ENCODE results near the gene PKD1. TPM values are rescaled to one million over a fixed set of nuclear protein-coding genes. Genes with fewer than 3 reads are reported as not detected.

PKD1 gene
- total RNA-seq, 1 experiment from 2014 or later = 60.4 TPM

GRCh38 chr16:2083876-2084780 is 51.6 kb downstream of the PKD1 start:
- Histone ChIP-seq H3K27me3 (replicated peaks) (no peaks in the 10 kb centered on the region), H3K36me3 (peaks cover 98% of the 10 kb centered on the region), H3K4me1 (replicated peaks) (no peaks in the 10 kb centered on the region), H3K4me3 (no peak overlapping the region), H3K27ac (no peak overlapping the region), H3K9me3 (replicated peaks) (no peaks in the 10 kb centered on the region)
- DNase-seq (ENCODE audit: low read depth in 1 of 2, low spot score in 2 of 2) = no peak

DNA sequence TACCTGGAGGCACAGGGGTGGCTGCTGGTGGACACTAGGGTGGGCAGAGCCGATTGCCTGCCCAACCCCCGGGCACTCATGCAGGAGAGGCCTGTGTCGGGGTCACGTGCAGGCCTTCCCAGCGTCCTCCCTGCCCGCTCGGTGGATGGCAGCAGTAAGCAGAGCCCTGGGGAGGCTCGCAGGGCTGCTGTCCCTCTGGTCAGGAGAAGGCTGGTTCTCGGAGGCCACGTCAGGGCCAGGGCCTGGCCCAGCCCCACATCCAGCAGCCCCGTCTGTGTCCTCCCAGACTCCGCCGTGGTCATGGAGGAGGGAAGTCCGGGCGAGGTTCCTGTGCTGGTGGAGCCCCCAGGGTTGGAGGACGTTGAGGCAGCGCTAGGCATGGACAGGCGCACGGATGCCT is 52.3 kb downstream of the PKD1 start:
- H3K9me3 ChIP-seq (replicated peaks) = no peaks in the 10 kb centered on the region
- no peak for DNase-seq (ENCODE audit: low read depth in 1 of 2, low spot score in 2 of 2)
- H3K4me1 ChIP-seq (replicated peaks) = no peaks in the 10 kb centered on the region
- H3K27ac ChIP-seq = no peak overlapping the region
- no peaks in the 10 kb centered on the region for H3K27me3 ChIP-seq (replicated peaks)
- peaks cover 98% of the 10 kb centered on the region for H3K36me3 ChIP-seq
- no peak overlapping the region for H3K4me3 ChIP-seq

GRCh38 chr16:2082983-2083364 is 52.7 kb downstream of the PKD1 start:
- Histone ChIP-seq H3K9me3 (replicated peaks) (no peaks in the 10 kb centered on the region), H3K4me1 (replicated peaks) (no peaks in the 10 kb centered on the region), H3K4me3 (no peak overlapping the region), H3K27me3 (replicated peaks) (no peaks in the 10 kb centered on the region), H3K36me3 (peaks cover 94% of the 10 kb centered on the region), H3K27ac (no peak overlapping the region)
- DNase-seq (ENCODE audit: low read depth in 1 of 2, low spot score in 2 of 2) = no peak

GRCh38 chr16:2082171-2082982 is 53.3 kb downstream of the PKD1 start:
- Histone ChIP-seq H3K9me3 (replicated peaks) (no peaks in the 10 kb centered on the region), H3K36me3 (peaks cover 91% of the 10 kb centered on the region), H3K27me3 (replicated peaks) (no peaks in the 10 kb centered on the region), H3K4me3 (no peak overlapping the region), H3K27ac (no peak overlapping the region), H3K4me1 (replicated peaks) (no peaks in the 10 kb centered on the region)
- DNase-seq (ENCODE audit: low read depth in 1 of 2, low spot score in 2 of 2) = no peak

DNA sequence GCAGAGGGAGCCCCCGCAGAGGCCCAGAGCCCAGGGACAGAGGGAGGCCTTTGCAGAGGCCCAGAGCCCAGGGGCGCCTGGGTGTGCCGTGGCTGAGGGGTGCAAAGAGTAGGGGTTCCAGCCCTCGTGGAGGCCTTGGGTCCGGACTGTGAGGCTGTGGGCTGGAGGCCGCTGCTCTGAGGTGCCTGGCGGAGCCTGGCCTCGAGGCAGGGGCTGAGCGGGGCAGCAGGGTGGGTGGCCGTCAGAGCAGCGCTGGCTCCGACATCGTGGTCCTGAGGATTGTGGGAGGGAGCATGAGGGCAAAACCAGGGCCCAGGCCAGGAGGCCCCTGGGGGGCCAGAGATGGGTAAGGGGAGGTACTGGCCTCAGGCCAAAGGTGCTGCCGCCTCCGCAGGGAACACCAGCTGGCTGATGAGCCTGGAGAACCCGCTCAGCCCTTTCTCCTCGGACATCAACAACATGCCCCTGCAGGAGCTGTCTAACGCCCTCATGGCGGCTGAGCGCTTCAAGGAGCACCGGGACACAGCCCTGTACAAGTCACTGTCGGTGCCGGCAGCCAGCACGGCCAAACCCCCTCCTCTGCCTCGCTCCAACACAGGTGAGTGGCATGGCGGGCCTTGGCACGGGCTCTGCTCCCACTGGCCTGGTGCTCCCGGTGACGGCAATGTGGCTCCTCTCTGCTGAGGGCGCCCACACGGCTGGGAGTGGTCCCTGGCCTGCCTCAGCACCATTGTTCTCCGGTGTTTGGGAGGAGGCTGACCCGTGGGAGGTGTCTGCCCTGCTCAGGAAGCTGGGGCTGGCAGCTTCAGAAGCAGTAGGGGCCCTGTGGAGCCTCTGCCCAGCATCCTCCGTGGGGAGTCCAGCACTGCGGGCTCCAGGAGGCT is 54.3 kb downstream of the PKD1 start:
- H3K4me1 ChIP-seq (replicated peaks) = no peaks in the 10 kb centered on the region
- H3K36me3 ChIP-seq = peaks cover 86% of the 10 kb centered on the region
- no peaks in the 10 kb centered on the region for H3K27me3 ChIP-seq (replicated peaks)
- DNase-seq (ENCODE audit: low read depth in 1 of 2, low spot score in 2 of 2) = no peak
- no peak overlapping the region for H3K27ac ChIP-seq
- no peak overlapping the region for H3K4me3 ChIP-seq
- no peaks in the 10 kb centered on the region for H3K9me3 ChIP-seq (replicated peaks)

- no peaks in the 10 kb centered on the region for H3K4me1 ChIP-seq (replicated peaks)
- H3K4me3 ChIP-seq = no peak overlapping the region
- no peaks in the 10 kb centered on the region for H3K27me3 ChIP-seq (replicated peaks)
- no peak for DNase-seq (ENCODE audit: low read depth in 1 of 2, low spot score in 2 of 2)
- peaks cover 81% of the 10 kb centered on the region for H3K36me3 ChIP-seq
- no peak overlapping the region for H3K27ac ChIP-seq
- H3K9me3 ChIP-seq (replicated peaks) = no peaks in the 10 kb centered on the region
Measured at GRCh38 chr16:2079991-2080390, 55.7 kb downstream of the PKD1 start.

DNA sequence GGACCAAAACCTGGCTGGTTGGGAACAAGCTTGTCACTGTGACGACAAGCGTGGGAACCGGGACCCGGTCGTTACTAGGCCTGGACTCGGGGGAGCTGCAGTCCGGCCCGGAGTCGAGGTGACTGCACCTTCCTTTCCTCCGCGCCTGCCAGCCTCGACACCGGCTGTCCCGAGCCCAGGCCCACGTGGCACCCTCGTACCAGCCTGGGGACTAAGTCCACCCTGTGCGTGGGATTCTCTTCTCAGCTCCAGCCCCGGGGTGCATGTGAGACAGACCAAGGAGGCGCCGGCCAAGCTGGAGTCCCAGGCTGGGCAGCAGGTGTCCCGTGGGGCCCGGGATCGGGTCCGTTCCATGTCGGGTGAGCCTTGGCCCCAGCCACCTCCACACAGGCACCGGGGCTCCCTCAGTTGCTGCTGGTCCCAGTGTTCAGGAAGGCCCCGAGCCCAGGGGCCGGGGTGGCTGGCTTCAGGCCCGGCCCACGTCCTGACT is 56.3 kb downstream of the PKD1 start:
- Histone ChIP-seq H3K36me3 (peaks cover 80% of the 10 kb centered on the region), H3K9me3 (replicated peaks) (no peaks in the 10 kb centered on the region), H3K4me1 (replicated peaks) (no peaks in the 10 kb centered on the region), H3K4me3 (no peak overlapping the region), H3K27me3 (replicated peaks) (no peaks in the 10 kb centered on the region), H3K27ac (no peak overlapping the region)
- DNase-seq (ENCODE audit: low read depth in 1 of 2, low spot score in 2 of 2) = no peak

DNA sequence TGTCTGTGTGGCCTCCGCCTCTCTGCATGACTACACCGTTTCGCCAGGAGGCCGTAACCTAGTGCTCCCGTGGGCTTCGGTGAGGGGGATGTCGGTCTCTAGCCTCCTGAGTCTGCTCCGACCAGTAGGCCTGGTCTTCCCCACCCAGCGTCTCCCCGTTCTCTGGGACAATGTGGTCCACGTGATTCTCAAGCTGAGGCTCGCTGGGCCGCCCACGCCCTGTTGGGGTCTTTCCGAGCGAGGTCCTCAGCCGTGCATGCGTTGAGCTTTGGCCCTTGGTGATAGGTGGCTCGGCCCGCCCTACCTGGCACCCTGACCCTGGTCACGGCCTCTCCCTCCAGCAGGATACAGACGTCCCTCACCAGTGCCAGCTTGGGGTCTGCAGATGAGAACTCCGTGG is 57.0 kb downstream of the PKD1 start:
- no peak overlapping the region for H3K27ac ChIP-seq
- DNase-seq (ENCODE audit: low read depth in 1 of 2, low spot score in 2 of 2) = no peak
- H3K27me3 ChIP-seq (replicated peaks) = no peaks in the 10 kb centered on the region
- no peaks in the 10 kb centered on the region for H3K4me1 ChIP-seq (replicated peaks)
- H3K9me3 ChIP-seq (replicated peaks) = no peaks in the 10 kb centered on the region
- no peak overlapping the region for H3K4me3 ChIP-seq
- H3K36me3 ChIP-seq = peaks cover 80% of the 10 kb centered on the region

GRCh38 chr16:2078096-2078495 is 57.6 kb downstream of the PKD1 start:
- no peak for DNase-seq (ENCODE audit: low read depth in 1 of 2, low spot score in 2 of 2)
- Histone ChIP-seq H3K4me3 (no peak overlapping the region), H3K27me3 (replicated peaks) (no peaks in the 10 kb centered on the region), H3K4me1 (replicated peaks) (no peaks in the 10 kb centered on the region), H3K36me3 (peaks cover 80% of the 10 kb centered on the region), H3K27ac (no peak overlapping the region), H3K9me3 (replicated peaks) (no peaks in the 10 kb centered on the region)

DNA sequence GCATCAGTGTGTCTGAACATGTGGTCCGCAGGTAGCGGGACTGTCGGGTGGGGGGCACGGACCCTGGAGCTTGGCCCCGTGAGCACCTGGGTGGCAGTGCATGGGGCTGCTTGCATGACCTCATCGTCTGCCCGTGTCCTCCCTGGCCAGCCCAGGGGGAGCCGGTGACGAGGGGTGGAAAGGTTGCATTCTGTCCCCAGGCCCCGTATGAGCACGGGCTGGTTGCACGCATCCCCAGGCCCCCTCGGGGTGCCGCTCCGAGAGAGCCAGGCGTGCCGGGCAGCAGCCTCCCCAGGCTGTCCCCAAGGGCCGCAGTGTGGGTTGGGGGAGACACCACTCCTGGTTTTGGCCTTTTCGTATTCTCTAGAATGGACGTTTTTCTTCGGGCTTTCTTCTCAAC is 58.0 kb downstream of the PKD1 start:
- Histone ChIP-seq H3K27me3 (replicated peaks) (no peaks in the 10 kb centered on the region), H3K4me3 (no peak overlapping the region), H3K27ac (no peak overlapping the region), H3K4me1 (replicated peaks) (no peaks in the 10 kb centered on the region), H3K9me3 (replicated peaks) (no peaks in the 10 kb centered on the region), H3K36me3 (peaks cover 80% of the 10 kb centered on the region)
- no peak for DNase-seq (ENCODE audit: low read depth in 1 of 2, low spot score in 2 of 2)

- H3K4me3 ChIP-seq = no peak overlapping the region
- no peaks in the 10 kb centered on the region for H3K27me3 ChIP-seq (replicated peaks)
- no peaks in the 10 kb centered on the region for H3K4me1 ChIP-seq (replicated peaks)
- H3K36me3 ChIP-seq = peaks cover 80% of the 10 kb centered on the region
- no peak overlapping the region for H3K27ac ChIP-seq
- no peaks in the 10 kb centered on the region for H3K9me3 ChIP-seq (replicated peaks)
- DNase-seq (ENCODE audit: low read depth in 1 of 2, low spot score in 2 of 2) = no peak
Measured at GRCh38 chr16:2077016-2077415, 58.7 kb downstream of the PKD1 start.

GRCh38 chr16:2076072-2076865 is 59.4 kb downstream of the PKD1 start:
- no peaks in the 10 kb centered on the region for H3K4me1 ChIP-seq (replicated peaks)
- no peak overlapping the region for H3K27ac ChIP-seq
- no peaks in the 10 kb centered on the region for H3K27me3 ChIP-seq (replicated peaks)
- H3K36me3 ChIP-seq = peaks cover 80% of the 10 kb centered on the region
- DNase-seq (ENCODE audit: low read depth in 1 of 2, low spot score in 2 of 2) = no peak
- no peak overlapping the region for H3K4me3 ChIP-seq
- H3K9me3 ChIP-seq (replicated peaks) = no peaks in the 10 kb centered on the region

- Histone ChIP-seq H3K4me1 (replicated peaks) (no peaks in the 10 kb centered on the region), H3K36me3 (peaks cover 80% of the 10 kb centered on the region), H3K4me3 (no peak overlapping the region), H3K9me3 (replicated peaks) (no peaks in the 10 kb centered on the region), H3K27me3 (replicated peaks) (no peaks in the 10 kb centered on the region), H3K27ac (no peak overlapping the region)
- no peak for DNase-seq (ENCODE audit: low read depth in 1 of 2, low spot score in 2 of 2)
Measured at GRCh38 chr16:2075631-2076030, 60.1 kb downstream of the PKD1 start.
